Keratinocyte (primary cell): ENCODE results near the gene KLHDC7B. TPM values are rescaled to one million over a fixed set of nuclear protein-coding genes. Genes with fewer than 3 reads are reported as not detected.

Experiments used
- DNase-seq: peaks from one replicate; pipeline ENCODE4 v3.0.0-alpha.2; 2011; ENCODE audit warnings: low read depth, missing footprints, low spot score
- FAIRE-seq: peaks from 2 replicates; lab custom pipeline; 2011; peaks lifted over from hg19 to GRCh38; lab: Jason Lieb, UNC
- H2AFZ ChIP-seq: 2 replicates; pipeline ENCODE4 v1.6.0; 2012; ENCODE audit warnings: low read length, control low read depth, inconsistent platforms; ENCODE audit not compliant: control insufficient read depth
- H3K27ac ChIP-seq: 2 replicates; pipeline ENCODE4 v1.5.1; 2011; ENCODE audit warnings: low read length; ENCODE audit not compliant: control insufficient read depth, insufficient read depth
- H3K27me3 ChIP-seq: 3 replicates; pipeline ENCODE4 v1.6.0; 2011; ENCODE audit warnings: low read length; ENCODE audit not compliant: control insufficient read depth, insufficient read depth; ENCODE audit errors: extremely low read depth
- H3K36me3 ChIP-seq, 2 experiments: 2 replicates in 1 of 2; 3 replicates in 1 of 2; pipeline ENCODE4 v1.5.1; 2011; ENCODE audit warnings: low read length in 2 of 2, mild to moderate bottlenecking in 1 of 2; ENCODE audit not compliant: control insufficient read depth in 2 of 2, insufficient read depth in 2 of 2; ENCODE audit errors: extremely low read depth in 1 of 2
- H3K4me1 ChIP-seq: 3 replicates; pipeline ENCODE4 v1.5.1; 2011; ENCODE audit warnings: low read length; ENCODE audit not compliant: control insufficient read depth, insufficient read depth; ENCODE audit errors: extremely low read depth
- H3K4me2 ChIP-seq: 3 replicates; pipeline ENCODE4 v1.6.0; 2011; ENCODE audit warnings: low read depth, low read length; ENCODE audit not compliant: control insufficient read depth, insufficient read depth; ENCODE audit errors: extremely low read depth
- H3K4me3 ChIP-seq, 3 experiments: fragments of 200-600 bp in 1 of 3; sonication (generic) in 1 of 3; 2 replicates in 2 of 3; 3 replicates in 1 of 3; pipeline ENCODE4 v1.5.1; 2011 to 2016; ENCODE audit warnings: low read length in 3 of 3, mild to moderate bottlenecking in 3 of 3, control low read depth in 2 of 3, inconsistent platforms in 1 of 3, low read depth in 1 of 3, mixed read lengths in 1 of 3, mixed run types in 1 of 3, moderate library complexity in 1 of 3; ENCODE audit not compliant: control insufficient read depth in 2 of 3, insufficient read depth in 2 of 3; ENCODE audit errors: extremely low read depth in 1 of 3
- H3K79me2 ChIP-seq: 2 replicates; pipeline ENCODE4 v1.6.0; 2012; ENCODE audit warnings: low read length; ENCODE audit not compliant: control insufficient read depth, insufficient read depth
- H3K9ac ChIP-seq: 3 replicates; pipeline ENCODE4 v1.6.0; 2011; ENCODE audit warnings: low read length; ENCODE audit not compliant: control insufficient read depth, insufficient read depth; ENCODE audit errors: extremely low read depth
- H3K9me1 ChIP-seq: 3 replicates; pipeline ENCODE4 v1.6.0; 2011; ENCODE audit warnings: low read length; ENCODE audit not compliant: control insufficient read depth, insufficient read depth; ENCODE audit errors: extremely low read depth
- H3K9me3 ChIP-seq: 2 replicates; pipeline ENCODE4 v1.5.1; 2012; ENCODE audit warnings: low read depth, low read length; ENCODE audit not compliant: control insufficient read depth
- H4K20me1 ChIP-seq: 3 replicates; pipeline ENCODE4 v1.6.0; 2011; ENCODE audit warnings: low read length; ENCODE audit not compliant: control insufficient read depth, insufficient read depth; ENCODE audit errors: extremely low read depth
- CTCF ChIP-seq, 3 experiments: IDR thresholded peaks in 1 of 3; conservative IDR thresholded peaks in 1 of 3; optimal IDR thresholded peaks in 1 of 3; 2 replicates in 2 of 3; 3 replicates in 1 of 3; pipeline versions ENCODE3 to v1.5.1; 2011; ENCODE audit warnings: low read length in 3 of 3, mild to moderate bottlenecking in 3 of 3, moderate library complexity in 2 of 3, control low read depth in 1 of 3, inconsistent platforms in 1 of 3; ENCODE audit not compliant: insufficient read depth in 2 of 3; ENCODE audit errors: extremely low read depth in 1 of 3
- EZH2 ChIP-seq: IDR thresholded peaks from one replicate; pipeline ENCODE4 v1.6.1; 2012; ENCODE audit warnings: inconsistent platforms, mild to moderate bottlenecking, low read length, moderate library complexity
- dilution Hi-C: fragments of 300-500 bp; cut with MboI; formaldehyde crosslinking; loops from one replicate; pipeline ENCODE4 v1.7.0; 2020; ENCODE audit warnings: low sequenced_read_pairs; ENCODE audit not compliant: extremely low pct_ligation_motif_present
- polyA plus RNA-seq, 5 experiments: library from polyadenylated mRNA; depleted of rRNA in 3 of 5; stranded (reverse) in 3 of 5; stranded (forward) in 1 of 5; unstranded in 1 of 5; fragments of >200 nt; gene quantifications; 1 replicate in 1 of 5; 2 replicates in 3 of 5; 3 replicates in 1 of 5; pipeline versions ENCODE4 v1.2.1 to v1.2.3, GENCODE V29; 2011 to 2012; ENCODE audit warnings: missing spikeins in 2 of 5, low read depth in 1 of 5, low replicate concordance in 1 of 5

KLHDC7B gene
- polyA plus RNA-seq, 1 donor (not counting 4 experiments of a cell fraction or from before 2014, with no cell fraction given) = 0.01 TPM

- Histone ChIP-seq H3K27me3 (no peaks in the 10 kb centered on the region), H2AFZ (no peak overlapping the region), H3K9me3 (no peaks in the 10 kb centered on the region), H3K9ac (no peak overlapping the region), H3K27ac (no peak overlapping the region), H3K4me1 (peaks cover 16% of the 10 kb centered on the region), H3K79me2 (no peaks in the 10 kb centered on the region), H3K4me2 (no peak overlapping the region), H3K9me1 (no peaks in the 10 kb centered on the region), H3K4me3 (no peak overlapping the region), H4K20me1 (no peaks in the 10 kb centered on the region), H3K36me3 (peaks cover 4 to 5% of the 10 kb centered on the region in 2 experiments)
- dilution Hi-C loops = no loop called here
- no peak for TF ChIP-seq CTCF (optimal IDR thresholded peaks at IDR 0.05 in 1 of 3, IDR thresholded peaks at IDR 0.05 in 1 of 3, conservative IDR thresholded peaks at IDR 0.05 in 1 of 3; ENCODE audit: extremely low read depth in 1 of 3, insufficient read depth in 2 of 3, low read length in 3 of 3)
- TF ChIP-seq EZH2 = no peak
- DNase-seq = no peak
- FAIRE-seq = no peak
Measured at GRCh38 chr22:50564289-50564688, 18.6 kb downstream of the KLHDC7B start.

- DNase-seq (no peak), FAIRE-seq (no peak)
- H3K4me1 ChIP-seq = peaks cover 9% of the 10 kb centered on the region
- H3K79me2 ChIP-seq = no peaks in the 10 kb centered on the region
- H3K27me3 ChIP-seq = no peaks in the 10 kb centered on the region
- H3K27ac ChIP-seq = no peak overlapping the region
- H4K20me1 ChIP-seq = no peaks in the 10 kb centered on the region
- peaks cover 16 to 23% of the 10 kb centered on the region in 2 experiments for H3K36me3 ChIP-seq
- no peaks in the 10 kb centered on the region for H3K9me1 ChIP-seq
- no peak overlapping the region for H3K4me2 ChIP-seq
- no peak overlapping the region for H3K9ac ChIP-seq
- TF ChIP-seq EZH2 (no peak), CTCF (optimal IDR thresholded peaks at IDR 0.05 in 1 of 3, IDR thresholded peaks at IDR 0.05 in 1 of 3, conservative IDR thresholded peaks at IDR 0.05 in 1 of 3; ENCODE audit: extremely low read depth in 1 of 3, insufficient read depth in 2 of 3, low read length in 3 of 3) (no peak)
- H2AFZ ChIP-seq = no peak overlapping the region
- H3K4me3 ChIP-seq = no peak overlapping the region
- H3K9me3 ChIP-seq = no peaks in the 10 kb centered on the region
- dilution Hi-C loops = no loop called here
Measured at GRCh38 chr22:50567721-50568252, 22.1 kb downstream of the KLHDC7B start.
